OCI-LY3 (cell line): ENCODE results near the gene NPRL2.

Experiments used
- H2AFZ ChIP-seq: fragments of 200-600, 300-600 bp; shearing (Covaris generic); 2 replicates; pipeline ENCODE4 v1.6.0; 2014; ENCODE audit warnings: antibody characterized with exemption, low read depth, low read length
- H3K27ac ChIP-seq: fragments of 200-600, 300-600 bp; sonication (generic); 2 replicates; pipeline ENCODE4 v1.5.1; 2014; ENCODE audit warnings: mild to moderate bottlenecking, low read length, moderate library complexity, mixed read lengths
- H3K27me3 ChIP-seq: fragments of 200-600, 300-600 bp; sonication (generic); 2 replicates; pipeline ENCODE4 v1.6.1; 2014; ENCODE audit warnings: low read depth, low read length, mixed read lengths
- H3K36me3 ChIP-seq: fragments of 200-600, 300-600 bp; sonication (generic); replicated peaks from 2 replicates; pipeline ENCODE3; 2014; ENCODE audit warnings: low read depth, low read length, mixed read lengths
- H3K4me1 ChIP-seq: fragments of 300-600, 200-600 bp; sonication (generic); 2 replicates; pipeline ENCODE4 v1.6.1; 2014; ENCODE audit warnings: low read length, mixed read lengths
- H3K4me2 ChIP-seq: fragments of 200-600, 300-600 bp; sonication (generic); 2 replicates; pipeline ENCODE4 v1.6.1; 2014; ENCODE audit warnings: low read length, mixed read lengths
- H3K4me3 ChIP-seq: fragments of 300-600, 200-600 bp; sonication (generic); 2 replicates; pipeline ENCODE4 v1.5.1; 2014; ENCODE audit warnings: antibody characterized with exemption, mild to moderate bottlenecking, low read length, moderate library complexity
- H3K79me2 ChIP-seq: fragments of 300-600, 200-600 bp; shearing (Covaris generic); 2 replicates; pipeline ENCODE4 v1.6.1; 2014; ENCODE audit warnings: mild to moderate bottlenecking, low read length, mixed read lengths
- H3K9ac ChIP-seq: fragments of 300-600, 200-600 bp; shearing (Covaris generic); 2 replicates; pipeline ENCODE4 v1.6.0; 2014; ENCODE audit warnings: mild to moderate bottlenecking, low read length, moderate library complexity
- H3K9me3 ChIP-seq: fragments of 200-600, 300-600 bp; shearing (Covaris generic); 2 replicates; pipeline ENCODE4 v1.6.1; 2014; ENCODE audit warnings: low read length, mixed read lengths; ENCODE audit not compliant: insufficient read depth
- H4K20me1 ChIP-seq: fragments of 200-600, 300-600 bp; sonication (generic); 2 replicates; pipeline ENCODE4 v1.6.1; 2016; ENCODE audit warnings: low read length, mixed read lengths; ENCODE audit not compliant: insufficient read depth
- EZH2phosphoT487 ChIP-seq: fragments of 200-600 bp; shearing (Covaris generic); IDR thresholded peaks from 2 replicates; pipeline ENCODE4 v1.6.1; 2018; ENCODE audit warnings: antibody characterized with exemption, mixed run types, low read depth
- TF ChIP-seq, protein P1 (sequence below): fragments of 200-600, 300-600 bp; sonication (generic); IDR thresholded peaks from 2 replicates; pipeline ENCODE4 v1.5.1; 2014; ENCODE audit warnings: antibody characterized with exemption, low read length, low read depth

Gene NPRL2

DNA sequence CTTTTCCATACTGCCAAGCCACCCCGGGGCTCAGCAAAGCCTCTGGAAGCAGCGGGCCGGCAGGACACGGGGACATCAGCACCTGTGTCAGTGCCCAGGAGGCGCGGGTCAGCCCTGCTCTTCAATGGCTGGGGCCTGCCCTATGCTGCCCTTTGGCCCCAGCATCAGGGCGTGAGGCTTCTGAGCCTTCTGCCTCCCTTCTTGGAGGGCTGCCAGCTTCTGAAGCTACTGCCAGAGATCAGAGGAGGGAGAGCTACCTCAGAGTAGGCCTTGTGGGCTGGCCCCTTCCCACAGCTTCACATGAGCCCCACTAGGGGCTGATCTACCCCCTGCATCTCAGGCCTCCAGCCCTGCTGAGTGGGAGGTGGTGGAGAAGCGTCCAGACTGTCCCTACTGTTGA, 21.8 kb upstream of the NPRL2 start:
- H2AFZ ChIP-seq, result no peak overlapping the region
- H3K27me3 ChIP-seq, result peaks cover 23% of the 10 kb centered on the region
- TF ChIP-seq EZH2phosphoT487, result no peak
- TF ChIP-seq, protein P1, sequence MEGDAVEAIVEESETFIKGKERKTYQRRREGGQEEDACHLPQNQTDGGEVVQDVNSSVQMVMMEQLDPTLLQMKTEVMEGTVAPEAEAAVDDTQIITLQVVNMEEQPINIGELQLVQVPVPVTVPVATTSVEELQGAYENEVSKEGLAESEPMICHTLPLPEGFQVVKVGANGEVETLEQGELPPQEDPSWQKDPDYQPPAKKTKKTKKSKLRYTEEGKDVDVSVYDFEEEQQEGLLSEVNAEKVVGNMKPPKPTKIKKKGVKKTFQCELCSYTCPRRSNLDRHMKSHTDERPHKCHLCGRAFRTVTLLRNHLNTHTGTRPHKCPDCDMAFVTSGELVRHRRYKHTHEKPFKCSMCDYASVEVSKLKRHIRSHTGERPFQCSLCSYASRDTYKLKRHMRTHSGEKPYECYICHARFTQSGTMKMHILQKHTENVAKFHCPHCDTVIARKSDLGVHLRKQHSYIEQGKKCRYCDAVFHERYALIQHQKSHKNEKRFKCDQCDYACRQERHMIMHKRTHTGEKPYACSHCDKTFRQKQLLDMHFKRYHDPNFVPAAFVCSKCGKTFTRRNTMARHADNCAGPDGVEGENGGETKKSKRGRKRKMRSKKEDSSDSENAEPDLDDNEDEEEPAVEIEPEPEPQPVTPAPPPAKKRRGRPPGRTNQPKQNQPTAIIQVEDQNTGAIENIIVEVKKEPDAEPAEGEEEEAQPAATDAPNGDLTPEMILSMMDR, result no peak
- no peak overlapping the region for H3K4me3 ChIP-seq
- peaks cover 2% of the 10 kb centered on the region; the same call in 1 of the 2 replicates for H3K4me1 ChIP-seq
- no peaks in the 10 kb centered on the region for H3K9me3 ChIP-seq
- H3K79me2 ChIP-seq, result no peaks in the 10 kb centered on the region
- no peaks in the 10 kb centered on the region for H4K20me1 ChIP-seq
- no peaks in the 10 kb centered on the region for H3K36me3 ChIP-seq
- no peak overlapping the region for H3K9ac ChIP-seq
- no peak overlapping the region for H3K27ac ChIP-seq
- H3K4me2 ChIP-seq, result no peak overlapping the region

DNA sequence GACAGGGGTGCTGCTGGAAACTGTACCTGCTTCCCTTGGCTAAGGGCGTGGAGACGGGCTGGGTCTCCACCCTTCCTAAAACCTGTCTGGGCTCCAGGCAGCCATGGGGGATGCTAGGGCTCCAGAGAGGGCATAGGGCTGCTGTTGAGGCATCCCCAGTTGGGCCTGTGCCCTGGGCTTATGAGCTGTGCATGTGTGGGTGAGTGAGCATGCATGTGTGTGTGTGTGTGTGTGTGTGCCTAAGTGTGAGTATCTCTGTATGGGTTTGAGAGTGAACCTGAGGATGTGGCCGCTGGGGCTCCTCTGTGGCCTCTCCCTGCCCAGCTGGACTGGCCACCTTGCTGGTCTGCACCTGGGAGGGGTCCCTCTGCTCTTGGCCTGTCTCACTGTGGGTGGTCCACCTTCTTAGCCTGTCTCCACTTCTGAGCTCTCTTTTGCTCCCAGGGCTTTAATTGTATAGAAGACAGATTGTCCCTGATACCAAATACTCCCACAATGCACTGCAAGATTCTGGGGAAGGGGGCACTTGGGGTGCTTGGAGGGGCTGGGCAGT, 20.6 kb upstream of the NPRL2 start:
- no peak overlapping the region for H2AFZ ChIP-seq
- H3K9me3 ChIP-seq, result no peaks in the 10 kb centered on the region
- TF ChIP-seq EZH2phosphoT487, result no peak
- TF ChIP-seq, protein P1, result no peak

DNA sequence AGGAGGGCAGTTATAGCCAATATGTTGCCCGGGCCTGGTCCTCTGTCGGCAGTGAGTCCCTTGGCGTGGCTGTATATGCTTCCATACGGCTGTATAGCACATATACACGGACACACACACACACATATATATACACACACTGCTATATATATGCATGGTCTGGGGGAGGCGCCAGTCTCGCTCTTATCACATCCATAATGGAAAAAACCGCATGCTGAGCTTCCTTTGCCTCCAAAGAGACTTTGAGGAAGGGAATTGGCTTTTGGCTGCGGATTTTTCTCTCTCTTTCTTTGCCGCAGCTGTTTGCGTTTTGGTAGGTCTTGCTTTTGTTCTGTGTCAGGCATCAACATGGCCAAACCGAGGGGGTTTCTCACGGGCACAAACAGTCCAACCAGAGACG, 20.0 kb upstream of the NPRL2 start:
- no peak for TF ChIP-seq EZH2phosphoT487
- TF ChIP-seq, protein P1, result peak; percentile 44
- no peaks in the 10 kb centered on the region for H3K36me3 ChIP-seq

More for the DNA sequence above, 20.6 kb upstream of the NPRL2 start:
- no peak overlapping the region for H3K4me2 ChIP-seq
- H3K27me3 ChIP-seq, result peaks cover 25% of the 10 kb centered on the region
- no peak overlapping the region for H3K4me3 ChIP-seq
- no peaks in the 10 kb centered on the region for H3K79me2 ChIP-seq
- no peak overlapping the region for H3K27ac ChIP-seq
- H3K36me3 ChIP-seq, result no peaks in the 10 kb centered on the region
- H3K9ac ChIP-seq, result no peak overlapping the region
- H4K20me1 ChIP-seq, result no peaks in the 10 kb centered on the region
- peaks cover 2% of the 10 kb centered on the region; the same call in 1 of the 2 replicates for H3K4me1 ChIP-seq

DNA sequence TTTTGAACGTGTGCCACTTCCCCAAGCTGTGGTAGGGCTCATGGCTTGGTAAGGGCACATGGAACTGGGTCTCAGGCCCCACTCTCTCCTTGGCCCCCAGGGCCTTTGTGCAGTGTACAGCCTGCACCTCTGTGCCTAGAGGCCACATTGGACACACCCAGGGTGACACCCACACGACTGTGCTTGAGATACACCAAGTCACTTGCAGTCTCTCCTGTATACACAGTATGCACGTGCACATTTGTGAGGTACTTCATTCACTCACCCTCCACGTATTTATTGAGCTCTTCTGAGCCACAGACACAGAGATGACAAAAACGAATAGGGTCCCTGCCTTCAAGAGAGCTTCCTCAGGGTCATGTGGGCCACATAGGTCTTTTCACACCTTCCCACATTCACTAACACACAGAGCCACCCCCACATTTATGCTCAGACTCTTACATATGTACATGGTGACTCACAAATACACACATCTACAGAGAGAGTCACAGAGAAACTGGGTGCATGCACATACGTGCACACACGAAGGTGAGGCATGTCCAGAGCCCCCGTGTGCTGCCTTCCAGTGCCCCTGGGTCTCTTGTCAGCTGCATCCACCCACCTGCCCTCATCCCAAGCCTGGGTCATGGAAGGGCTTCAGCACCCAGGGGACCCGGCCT, 18.6 kb upstream of the NPRL2 start:
- Histone ChIP-seq H3K27ac (no peak overlapping the region), H3K27me3 (peaks cover 31% of the 10 kb centered on the region), H3K4me3 (no peak overlapping the region), H3K9me3 (no peaks in the 10 kb centered on the region), H3K9ac (no peak overlapping the region), H3K79me2 (no peaks in the 10 kb centered on the region), H3K4me2 (no peak overlapping the region), H4K20me1 (no peaks in the 10 kb centered on the region), H3K4me1 (peaks cover 6% of the 10 kb centered on the region; the same call in 1 of the 2 replicates), H3K36me3 (no peaks in the 10 kb centered on the region), H2AFZ (no peak overlapping the region)
- TF ChIP-seq, protein P1, result no peak
- no peak for TF ChIP-seq EZH2phosphoT487

More for the DNA sequence above, 20.0 kb upstream of the NPRL2 start:
- Histone ChIP-seq H3K9ac (no peak overlapping the region), H3K79me2 (no peaks in the 10 kb centered on the region), H4K20me1 (no peaks in the 10 kb centered on the region), H3K4me1 (peaks cover 5% of the 10 kb centered on the region; the same call in 1 of the 2 replicates), H3K27ac (no peak overlapping the region), H2AFZ (no peak overlapping the region), H3K27me3 (peaks cover 31% of the 10 kb centered on the region), H3K4me2 (no peak overlapping the region), H3K9me3 (no peaks in the 10 kb centered on the region), H3K4me3 (no peak overlapping the region)
